ENCODE measurements around the gene ZNF322.

GRCh38 chr6:26624557-26624956 lies 35.0 kb downstream of the ZNF322 start:
- TF ChIP-seq CTCF (optimal IDR thresholded peaks at IDR 0.05 in 1 of 3, IDR thresholded peaks at IDR 0.05 in 1 of 3, conservative IDR thresholded peaks at IDR 0.05 in 1 of 3; ENCODE audit: extremely low read depth in 1 of 3, insufficient read depth in 2 of 3, low read length in 3 of 3) (no peak), EZH2 (IDR thresholded peaks at IDR 0.05; ENCODE audit: low read length) (no peak)

Data from keratinocyte (primary cell).